Progenitor cell of endocrine pancreas (in vitro differentiated cells): ENCODE results near the gene GSTM3. TPM values are rescaled to one million over a fixed set of nuclear protein-coding genes. Genes with fewer than 3 reads are reported as not detected.

Experiments used
- DNase-seq: peaks from one replicate; pipeline ENCODE4 v3.0.0; 2021; ENCODE audit warnings: low spot score; ENCODE audit not compliant: unreplicated experiment
- H3K27ac Mint-ChIP-seq: 2 replicates; pipeline ENCODE4 v1.8.0; 2021; ENCODE audit warnings: mild to moderate bottlenecking, moderate library complexity, mixed read lengths
- H3K27me3 Mint-ChIP-seq: 2 replicates; pipeline ENCODE4 v1.8.0; 2021; ENCODE audit warnings: mixed read lengths
- H3K36me3 Mint-ChIP-seq: 2 replicates; pipeline ENCODE4 v1.8.0; 2022; ENCODE audit warnings: mixed read lengths; ENCODE audit not compliant: insufficient read depth
- H3K4me1 Mint-ChIP-seq: 2 replicates; pipeline ENCODE4 v1.8.0; 2021; ENCODE audit warnings: low read depth, mixed read lengths
- H3K4me3 Mint-ChIP-seq: 2 replicates; pipeline ENCODE4 v1.8.0; 2021; ENCODE audit warnings: low read depth, mild to moderate bottlenecking, moderate library complexity, mixed read lengths
- H3K9me3 Mint-ChIP-seq: 2 replicates; pipeline ENCODE4 v1.8.0; 2021; ENCODE audit warnings: low read depth, mixed read lengths
- total RNA-seq: library from RNA; stranded (reverse); gene quantifications from 2 replicates; pipeline ENCODE4 v1.2.1, GENCODE V29; 2021
- TF ChIP-seq, protein P1 (sequence below): fragments of 200-600 bp; sonication (generic); IDR thresholded peaks from one replicate; pipeline ENCODE4 v1.5.0; 2021; ENCODE audit warnings: antibody characterized with exemption, mild to moderate bottlenecking; ENCODE audit not compliant: unreplicated experiment

Gene GSTM3
- total RNA-seq, 1 donor from 2014 or later: 83.1 TPM

DNA sequence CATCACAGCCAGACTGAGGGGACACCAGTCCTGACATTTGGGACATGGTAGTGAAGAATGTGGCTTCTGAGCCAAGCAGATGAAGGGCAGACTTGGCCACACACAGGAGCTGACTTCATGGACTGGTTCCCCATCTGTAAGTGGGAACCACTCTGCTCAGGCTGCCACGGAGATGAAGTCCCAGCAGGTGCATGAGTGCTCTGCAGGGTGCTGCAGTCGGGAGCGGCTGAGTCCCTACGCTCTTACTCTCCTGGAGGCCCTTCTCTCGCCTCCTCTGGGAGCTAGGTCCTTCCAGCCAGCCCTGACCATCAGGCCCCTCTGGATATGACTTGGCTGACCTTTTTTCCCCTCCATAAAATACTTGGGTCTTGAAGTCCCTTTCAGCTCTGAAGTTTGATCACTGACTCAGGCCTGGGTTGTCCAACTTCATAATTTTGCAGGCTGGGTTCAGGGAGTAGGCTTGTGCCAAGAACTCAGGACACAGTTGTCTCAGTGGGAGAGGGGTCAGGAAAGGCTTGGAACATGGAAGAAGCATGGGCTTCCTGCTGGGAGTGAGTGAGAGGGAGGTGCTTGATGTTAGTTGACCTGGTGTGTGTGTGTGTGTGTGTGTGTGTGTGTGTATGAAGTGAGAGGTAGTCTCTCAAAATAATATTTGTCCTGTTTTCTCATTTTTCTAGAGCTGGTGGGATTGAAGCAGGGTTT is 43.9 kb upstream of the GSTM3 start:
- Mint-ChIP-seq H3K9me3 (peaks cover 4% of the 10 kb centered on the region), H3K36me3 (peaks cover 2% of the 10 kb centered on the region), H3K4me3 (no peak overlapping the region), H3K27me3 (no peaks in the 10 kb centered on the region), H3K27ac (no peak overlapping the region), H3K4me1 (peaks cover 17% of the 10 kb centered on the region)
- TF ChIP-seq, protein P1, sequence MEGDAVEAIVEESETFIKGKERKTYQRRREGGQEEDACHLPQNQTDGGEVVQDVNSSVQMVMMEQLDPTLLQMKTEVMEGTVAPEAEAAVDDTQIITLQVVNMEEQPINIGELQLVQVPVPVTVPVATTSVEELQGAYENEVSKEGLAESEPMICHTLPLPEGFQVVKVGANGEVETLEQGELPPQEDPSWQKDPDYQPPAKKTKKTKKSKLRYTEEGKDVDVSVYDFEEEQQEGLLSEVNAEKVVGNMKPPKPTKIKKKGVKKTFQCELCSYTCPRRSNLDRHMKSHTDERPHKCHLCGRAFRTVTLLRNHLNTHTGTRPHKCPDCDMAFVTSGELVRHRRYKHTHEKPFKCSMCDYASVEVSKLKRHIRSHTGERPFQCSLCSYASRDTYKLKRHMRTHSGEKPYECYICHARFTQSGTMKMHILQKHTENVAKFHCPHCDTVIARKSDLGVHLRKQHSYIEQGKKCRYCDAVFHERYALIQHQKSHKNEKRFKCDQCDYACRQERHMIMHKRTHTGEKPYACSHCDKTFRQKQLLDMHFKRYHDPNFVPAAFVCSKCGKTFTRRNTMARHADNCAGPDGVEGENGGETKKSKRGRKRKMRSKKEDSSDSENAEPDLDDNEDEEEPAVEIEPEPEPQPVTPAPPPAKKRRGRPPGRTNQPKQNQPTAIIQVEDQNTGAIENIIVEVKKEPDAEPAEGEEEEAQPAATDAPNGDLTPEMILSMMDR: no peak
- DNase-seq: no peak

DNA sequence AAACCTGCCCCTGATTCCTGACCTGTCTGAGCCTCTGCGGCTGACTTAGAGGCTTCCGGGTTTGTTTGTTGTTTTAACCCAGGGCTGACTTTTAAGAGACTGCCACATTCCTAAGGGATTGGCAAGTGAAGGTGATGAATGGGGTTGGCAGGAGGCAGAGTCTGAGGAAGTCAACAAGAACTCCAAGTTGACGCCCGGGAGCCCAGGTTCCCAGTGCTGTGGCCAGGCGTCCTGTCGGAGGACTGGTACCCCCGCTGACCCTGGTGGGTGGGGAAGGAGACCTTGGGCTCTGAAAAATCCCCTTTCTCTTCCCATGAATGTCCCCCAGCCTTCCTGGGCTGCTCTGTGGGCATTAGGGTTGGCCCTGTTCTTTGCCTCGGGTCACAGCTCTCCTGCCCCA is 42.6 kb upstream of the GSTM3 start:
- TF ChIP-seq, protein P1: no peak
- Mint-ChIP-seq H3K36me3 (peaks cover 2% of the 10 kb centered on the region), H3K9me3 (peaks cover 4% of the 10 kb centered on the region), H3K4me1 (peaks cover 15% of the 10 kb centered on the region), H3K4me3 (no peak overlapping the region), H3K27me3 (no peaks in the 10 kb centered on the region), H3K27ac (peak overlapping the region; percentile 92)
- no peak for DNase-seq

DNA sequence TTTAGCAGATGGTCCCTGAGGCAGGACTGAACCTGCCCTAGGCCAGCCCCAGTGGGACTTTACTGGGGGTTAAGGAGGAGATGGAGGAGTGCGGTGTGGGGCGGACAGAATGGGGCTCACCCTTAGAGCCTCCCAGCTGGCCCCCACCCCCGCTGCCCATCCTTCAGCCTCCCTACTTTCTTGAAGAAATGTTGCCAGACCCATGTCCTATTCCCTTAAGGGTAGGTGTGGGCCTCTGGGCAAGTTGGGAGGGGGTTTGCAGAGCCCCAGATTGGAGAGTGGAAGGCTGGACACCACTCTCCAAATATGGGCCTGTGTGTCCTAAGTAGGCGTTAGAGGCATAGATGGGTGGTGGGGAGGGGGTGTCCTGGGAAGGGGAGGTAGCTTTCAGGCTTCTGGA is 42.1 kb upstream of the GSTM3 start:
- H3K27ac Mint-ChIP-seq: peak overlapping the region; percentile 92

DNA sequence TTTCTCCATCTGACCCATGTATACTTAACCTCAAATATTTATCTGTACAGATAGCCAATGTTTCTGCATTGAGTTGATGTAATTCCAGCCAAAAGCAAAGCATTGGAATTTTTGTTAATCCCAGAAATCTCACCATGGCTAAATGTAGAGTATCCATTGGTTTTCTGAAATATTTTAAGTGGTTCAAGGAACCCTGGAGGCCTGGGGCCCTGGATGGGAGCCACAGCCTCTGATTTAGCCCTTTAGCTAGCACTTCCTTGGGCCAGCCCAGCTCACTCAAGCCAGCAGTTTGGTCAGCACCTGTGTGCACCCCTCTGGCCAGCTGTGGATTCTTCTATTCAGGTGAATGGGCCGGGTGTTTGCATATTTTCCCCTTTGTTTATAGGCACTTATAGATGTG is 41.7 kb upstream of the GSTM3 start:
- peaks cover 15% of the 10 kb centered on the region for H3K4me1 Mint-ChIP-seq
- H3K4me3 Mint-ChIP-seq: no peak overlapping the region
- H3K27ac Mint-ChIP-seq: peak overlapping the region; percentile 92
- TF ChIP-seq, protein P1: no peak
- no peak for DNase-seq
- H3K9me3 Mint-ChIP-seq: peaks cover 4% of the 10 kb centered on the region
- no peaks in the 10 kb centered on the region for H3K27me3 Mint-ChIP-seq
- H3K36me3 Mint-ChIP-seq: peaks cover 2% of the 10 kb centered on the region

More for the DNA sequence above, 42.1 kb upstream of the GSTM3 start:
- Mint-ChIP-seq H3K4me3 (no peak overlapping the region), H3K4me1 (peaks cover 15% of the 10 kb centered on the region), H3K27me3 (no peaks in the 10 kb centered on the region), H3K36me3 (peaks cover 2% of the 10 kb centered on the region), H3K9me3 (peaks cover 4% of the 10 kb centered on the region)
- DNase-seq: no peak
- TF ChIP-seq, protein P1: no peak

DNA sequence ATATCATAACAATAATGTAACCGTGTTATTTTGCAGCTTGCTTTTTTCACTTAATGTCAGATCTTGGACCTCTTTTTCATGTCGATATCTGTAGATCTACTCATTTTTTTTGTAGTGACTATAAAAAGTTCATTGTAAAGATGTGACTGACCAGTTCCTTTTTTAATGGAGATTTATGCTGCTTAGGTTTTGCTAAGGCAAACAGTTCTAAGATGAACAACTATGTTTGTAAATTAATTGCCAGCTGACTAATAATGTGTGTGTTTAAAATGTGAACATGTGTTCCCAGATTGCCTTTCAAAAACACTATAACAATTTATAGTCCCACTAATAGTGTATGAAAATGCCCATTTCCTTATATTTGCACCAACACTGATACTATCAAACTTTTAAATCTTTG is 41.0 kb upstream of the GSTM3 start:
- Mint-ChIP-seq H3K4me1 (peaks cover 15% of the 10 kb centered on the region), H3K36me3 (peaks cover 2% of the 10 kb centered on the region)
- DNase-seq: no peak

More for the DNA sequence above, 41.0 kb upstream of the GSTM3 start:
- Mint-ChIP-seq H3K9me3 (peaks cover 4% of the 10 kb centered on the region), H3K4me3 (no peak overlapping the region), H3K27ac (no peak overlapping the region), H3K27me3 (no peaks in the 10 kb centered on the region)
- TF ChIP-seq, protein P1: no peak
